ENCODE results near the gene MTHFD2L. TPM values are rescaled to one million over a fixed set of nuclear protein-coding genes. Genes with fewer than 3 reads are reported as not detected.

MTHFD2L gene
- total RNA-seq, 1 experiment from 2014 or later, result 11.6 TPM

DNA sequence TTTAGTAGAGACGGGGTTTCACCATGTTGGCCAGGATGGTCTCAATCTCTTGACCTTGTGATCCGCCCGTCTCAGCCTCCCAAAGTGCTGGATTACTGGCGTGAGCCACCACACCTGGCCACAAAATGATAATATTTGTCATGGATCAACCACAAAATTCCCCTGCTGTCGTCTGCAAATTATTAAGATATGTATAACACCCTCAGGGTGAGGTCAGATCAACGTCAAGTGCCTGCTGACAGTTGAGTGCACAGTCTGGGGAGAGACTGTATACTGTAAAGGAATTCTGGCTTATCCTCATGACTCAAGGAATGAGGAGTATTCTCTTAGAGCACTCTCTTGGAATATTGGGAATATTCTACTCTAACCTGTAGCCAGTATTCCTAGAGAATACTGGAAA is 161.6 kb downstream of the MTHFD2L start:
- H2AFZ ChIP-seq (ENCODE audit: low read length), result no peak overlapping the region
- no peak for DNase-seq
- no peaks in the 10 kb centered on the region for H3K27me3 ChIP-seq (ENCODE audit: insufficient read depth, low read length)
- H4K5ac ChIP-seq (ENCODE audit: insufficient read length, low read depth, low read length), result no peak overlapping the region
- H3K27ac ChIP-seq (ENCODE audit: insufficient read length, low read depth, low read length), result no peak overlapping the region
- H2BK15ac ChIP-seq (ENCODE audit: low read depth, low read length), result no peak overlapping the region
- TF ChIP-seq, protein P1, sequence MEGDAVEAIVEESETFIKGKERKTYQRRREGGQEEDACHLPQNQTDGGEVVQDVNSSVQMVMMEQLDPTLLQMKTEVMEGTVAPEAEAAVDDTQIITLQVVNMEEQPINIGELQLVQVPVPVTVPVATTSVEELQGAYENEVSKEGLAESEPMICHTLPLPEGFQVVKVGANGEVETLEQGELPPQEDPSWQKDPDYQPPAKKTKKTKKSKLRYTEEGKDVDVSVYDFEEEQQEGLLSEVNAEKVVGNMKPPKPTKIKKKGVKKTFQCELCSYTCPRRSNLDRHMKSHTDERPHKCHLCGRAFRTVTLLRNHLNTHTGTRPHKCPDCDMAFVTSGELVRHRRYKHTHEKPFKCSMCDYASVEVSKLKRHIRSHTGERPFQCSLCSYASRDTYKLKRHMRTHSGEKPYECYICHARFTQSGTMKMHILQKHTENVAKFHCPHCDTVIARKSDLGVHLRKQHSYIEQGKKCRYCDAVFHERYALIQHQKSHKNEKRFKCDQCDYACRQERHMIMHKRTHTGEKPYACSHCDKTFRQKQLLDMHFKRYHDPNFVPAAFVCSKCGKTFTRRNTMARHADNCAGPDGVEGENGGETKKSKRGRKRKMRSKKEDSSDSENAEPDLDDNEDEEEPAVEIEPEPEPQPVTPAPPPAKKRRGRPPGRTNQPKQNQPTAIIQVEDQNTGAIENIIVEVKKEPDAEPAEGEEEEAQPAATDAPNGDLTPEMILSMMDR (conservative IDR thresholded peaks at IDR 0.05), result no peak
- no peaks in the 10 kb centered on the region for H3K27me3 Mint-ChIP-seq (ENCODE audit: low read depth)
- H3T11ph ChIP-seq (ENCODE audit: low read length), result no peak overlapping the region
- H3K4me1 ChIP-seq (ENCODE audit: insufficient read depth, low read length), result peaks cover 3% of the 10 kb centered on the region; the same call in 1 of the 2 replicates
- H3K9me3 Mint-ChIP-seq, result no peaks in the 10 kb centered on the region; a peak in 1 of 5 replicates
- peaks cover 20 to 21% of the 10 kb centered on the region in 2 experiments for H3K4me1 Mint-ChIP-seq
- no peaks in the 10 kb centered on the region for H3K23me2 ChIP-seq (ENCODE audit: insufficient read length, low read depth, low read length, poor library complexity, severe bottlenecking)
- no peak overlapping the region for H3K23ac ChIP-seq (ENCODE audit: insufficient read length, low read depth, low read length)
- H3K36me3 Mint-ChIP-seq (ENCODE audit: insufficient read depth in 1 of 3, low read depth in 3 of 3), result no peaks in the 10 kb centered on the region
- no peak overlapping the region for H2BK12ac ChIP-seq (ENCODE audit: insufficient read length, low read depth, low read length)
- no peak overlapping the region for H3K27ac Mint-ChIP-seq
- H3K9me3 ChIP-seq (ENCODE audit: control insufficient read depth, low read depth, low read length), result no peaks in the 10 kb centered on the region
- H3K4me2 ChIP-seq (ENCODE audit: insufficient read depth, insufficient read length, low read length), result no peak overlapping the region
- no peak overlapping the region for H3K18ac ChIP-seq (ENCODE audit: insufficient read length, low read depth, low read length)
- no CpG with 5 or more reads among the region's 6 CpGs for WGBS (ENCODE audit: extremely low coverage, insufficient read length, low lambda C conversion rate)
- no peak overlapping the region for H3K4me3 Mint-ChIP-seq
- no peak overlapping the region for H2BK20ac ChIP-seq (ENCODE audit: low read depth, low read length, poor library complexity, severe bottlenecking)
- H3K79me1 ChIP-seq (ENCODE audit: insufficient read depth, low read depth, low read length, poor library complexity, severe bottlenecking), result no peaks in the 10 kb centered on the region
- no peak overlapping the region for H3K4ac ChIP-seq (ENCODE audit: low read depth, low read length)
- no peak overlapping the region for H2BK120ac ChIP-seq (ENCODE audit: low read depth, low read length, poor library complexity, severe bottlenecking)
- no peak overlapping the region for H3K9ac ChIP-seq (ENCODE audit: extremely low read depth, insufficient read length, low read length)
- H4K20me1 ChIP-seq (ENCODE audit: control insufficient read depth, insufficient read depth, insufficient read length), result no peaks in the 10 kb centered on the region
- no peak overlapping the region for H2BK5ac ChIP-seq (ENCODE audit: insufficient read length, low read length)
- no peak overlapping the region for H3K56ac ChIP-seq (ENCODE audit: insufficient read length, low read depth, low read length)
- H2AK5ac ChIP-seq (ENCODE audit: insufficient read length, low read length), result no peak overlapping the region
- no peak overlapping the region for H3K14ac ChIP-seq (ENCODE audit: insufficient read depth, low read length)
- H4K8ac ChIP-seq (replicated peaks; ENCODE audit: insufficient read length, low read depth, low read length), result no peak overlapping the region
- H4K91ac ChIP-seq (ENCODE audit: insufficient read length, low read depth, low read length), result no peak overlapping the region
- no peaks in the 10 kb centered on the region for H3K79me2 ChIP-seq (ENCODE audit: insufficient read depth, low read length)

All from H9 (cell line).